ENCODE measurements around the gene ACOT7.

Gene ACOT7

DNA sequence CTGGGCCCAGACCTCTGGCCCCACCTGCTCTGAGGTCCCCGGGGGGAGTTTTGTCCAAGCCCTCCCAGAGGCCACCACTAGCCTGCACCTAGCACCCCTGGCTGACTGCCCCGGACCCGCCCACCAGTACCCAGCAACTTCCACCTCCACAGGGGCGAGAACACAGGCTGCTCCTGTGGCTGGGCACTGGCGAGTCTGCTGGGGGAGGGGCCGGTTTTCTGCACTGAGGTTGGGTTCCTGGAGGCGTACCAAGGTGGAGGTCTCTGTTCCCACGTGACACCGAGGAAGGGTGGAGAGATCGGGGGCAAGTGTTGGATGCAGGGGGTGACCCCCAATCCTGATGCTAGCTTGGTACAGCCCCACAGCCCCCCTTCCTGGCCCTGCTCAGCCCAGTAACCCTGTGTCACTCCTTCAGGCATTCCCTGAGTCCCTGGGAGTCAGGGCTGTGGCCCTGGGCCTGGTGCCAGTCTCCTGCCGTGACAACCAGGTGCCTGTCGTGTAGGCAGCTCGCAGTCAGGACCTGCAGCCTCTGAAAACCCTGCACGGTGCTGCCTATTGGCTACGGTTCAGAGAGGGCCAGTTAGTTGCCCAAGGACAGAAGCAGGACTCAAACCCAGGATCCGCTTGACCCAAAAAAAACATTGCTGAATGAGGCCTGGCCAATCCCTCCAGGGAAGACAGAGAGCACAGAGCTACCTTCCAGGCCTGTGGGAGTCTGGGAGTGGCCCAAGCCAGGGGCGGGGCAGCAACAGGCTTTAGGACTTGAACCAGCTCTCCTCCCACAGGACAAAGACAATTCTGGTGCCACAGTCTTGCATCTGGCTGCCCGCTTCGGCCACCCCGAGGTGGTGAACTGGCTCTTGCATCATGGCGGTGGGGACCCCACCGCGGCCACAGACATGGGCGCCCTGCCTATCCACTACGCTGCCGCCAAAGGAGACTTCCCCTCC is 34.1 kb upstream of the ACOT7 start:
- Histone ChIP-seq H3K4me1 (ENCODE audit: insufficient read depth, low read length, severe bottlenecking) (no peaks in the 10 kb centered on the region), H3K9me2 (ENCODE audit: low read depth, low read length) (no peaks in the 10 kb centered on the region), H3K36me3 (ENCODE audit: insufficient read depth, low read length) (no peaks in the 10 kb centered on the region), H3K4me2 (ENCODE audit: low read length) (no peak overlapping the region), H3K9ac (ENCODE audit: low read length) (no peak overlapping the region), H3K4me3 (ENCODE audit: low read depth, low read length, poor library complexity, severe bottlenecking) (no peak overlapping the region), H2AFZ (ENCODE audit: low read length) (no peak overlapping the region), H3K27ac (ENCODE audit: low read depth, low read length, poor library complexity, severe bottlenecking) (no peak overlapping the region), H4K20me1 (ENCODE audit: insufficient read depth, low read length) (no peaks in the 10 kb centered on the region), H3K79me2 (ENCODE audit: insufficient read depth, low read length) (no peaks in the 10 kb centered on the region), H3K27me3 (ENCODE audit: insufficient read depth, low read length) (peaks cover 21% of the 10 kb centered on the region), H3F3A (ENCODE audit: insufficient read depth, low read length) (no peaks in the 10 kb centered on the region), H3K9me3 (ENCODE audit: low read length) (no peaks in the 10 kb centered on the region)
- TF ChIP-seq EZH2 (IDR thresholded peaks at IDR 0.05; ENCODE audit: borderline replicate concordance, low read length) = no peak
- TF ChIP-seq, protein P1, sequence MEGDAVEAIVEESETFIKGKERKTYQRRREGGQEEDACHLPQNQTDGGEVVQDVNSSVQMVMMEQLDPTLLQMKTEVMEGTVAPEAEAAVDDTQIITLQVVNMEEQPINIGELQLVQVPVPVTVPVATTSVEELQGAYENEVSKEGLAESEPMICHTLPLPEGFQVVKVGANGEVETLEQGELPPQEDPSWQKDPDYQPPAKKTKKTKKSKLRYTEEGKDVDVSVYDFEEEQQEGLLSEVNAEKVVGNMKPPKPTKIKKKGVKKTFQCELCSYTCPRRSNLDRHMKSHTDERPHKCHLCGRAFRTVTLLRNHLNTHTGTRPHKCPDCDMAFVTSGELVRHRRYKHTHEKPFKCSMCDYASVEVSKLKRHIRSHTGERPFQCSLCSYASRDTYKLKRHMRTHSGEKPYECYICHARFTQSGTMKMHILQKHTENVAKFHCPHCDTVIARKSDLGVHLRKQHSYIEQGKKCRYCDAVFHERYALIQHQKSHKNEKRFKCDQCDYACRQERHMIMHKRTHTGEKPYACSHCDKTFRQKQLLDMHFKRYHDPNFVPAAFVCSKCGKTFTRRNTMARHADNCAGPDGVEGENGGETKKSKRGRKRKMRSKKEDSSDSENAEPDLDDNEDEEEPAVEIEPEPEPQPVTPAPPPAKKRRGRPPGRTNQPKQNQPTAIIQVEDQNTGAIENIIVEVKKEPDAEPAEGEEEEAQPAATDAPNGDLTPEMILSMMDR (IDR thresholded peaks at IDR 0.05; ENCODE audit: low read length) = no peak

DNA sequence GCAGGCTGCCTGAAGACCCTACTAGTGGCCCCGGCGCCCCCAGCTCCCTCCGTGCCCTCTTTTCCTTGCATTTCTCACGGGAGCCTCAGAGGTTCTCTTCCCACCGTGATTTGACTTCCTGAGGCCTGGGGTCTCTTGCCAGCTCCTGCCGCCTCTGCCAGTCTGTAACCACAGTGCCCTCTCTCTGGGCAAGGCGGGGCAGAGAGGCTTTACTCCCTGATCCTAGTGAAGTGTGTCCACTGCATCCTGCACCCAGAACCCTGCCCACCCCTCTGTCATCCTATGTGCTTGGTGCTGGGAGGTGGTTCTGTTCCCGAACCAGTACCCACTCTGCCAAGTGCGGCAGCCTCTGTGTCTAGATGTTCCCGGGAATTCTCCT is 33.4 kb upstream of the ACOT7 start:
- no peak overlapping the region for H3K4me2 ChIP-seq (ENCODE audit: low read length)
- peaks cover 19% of the 10 kb centered on the region for H3K27me3 ChIP-seq (ENCODE audit: insufficient read depth, low read length)
- no peak overlapping the region for H3K9ac ChIP-seq (ENCODE audit: low read length)

DNA sequence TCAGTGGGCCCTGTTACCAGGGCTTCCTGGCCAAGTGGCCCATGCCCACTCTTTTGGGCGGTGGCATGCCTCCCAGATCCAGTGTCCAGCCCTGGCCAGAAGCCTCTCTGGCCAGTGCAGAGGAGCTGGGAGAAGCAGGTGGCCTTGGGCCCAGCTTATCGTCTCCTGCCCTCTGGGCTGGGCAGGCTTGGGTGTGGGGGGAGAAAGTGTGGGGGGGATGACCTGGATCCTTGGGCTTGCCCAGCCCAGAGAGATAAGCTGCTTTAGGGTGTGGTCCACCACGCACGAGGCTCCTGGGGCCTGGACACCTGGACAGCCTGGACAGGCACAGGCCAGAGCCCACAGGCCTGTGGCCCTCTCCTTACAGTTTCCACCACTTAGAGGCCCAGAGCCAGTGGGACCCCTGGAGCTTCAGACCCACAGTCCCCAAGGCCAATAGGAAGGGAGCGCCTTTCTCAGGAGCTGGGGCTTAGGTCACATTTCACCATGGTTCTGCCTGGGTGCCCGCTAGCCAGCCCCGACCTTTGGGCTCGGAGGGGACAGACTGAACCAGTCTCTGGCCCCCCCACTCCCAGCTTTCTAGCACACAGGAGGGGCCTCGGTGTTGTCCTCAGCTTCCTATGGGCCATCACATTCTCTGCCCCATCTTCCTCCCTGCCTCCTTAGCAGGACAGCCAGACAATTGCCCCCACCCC is 32.9 kb upstream of the ACOT7 start:
- Histone ChIP-seq H3K9me3 (ENCODE audit: low read length) (no peaks in the 10 kb centered on the region), H3F3A (ENCODE audit: insufficient read depth, low read length) (no peaks in the 10 kb centered on the region), H3K27me3 (ENCODE audit: insufficient read depth, low read length) (peaks cover 22% of the 10 kb centered on the region), H3K27ac (ENCODE audit: low read depth, low read length, poor library complexity, severe bottlenecking) (no peak overlapping the region), H3K9me2 (ENCODE audit: low read depth, low read length) (no peaks in the 10 kb centered on the region), H3K36me3 (ENCODE audit: insufficient read depth, low read length) (no peaks in the 10 kb centered on the region), H3K9ac (ENCODE audit: low read length) (no peak overlapping the region), H4K20me1 (ENCODE audit: insufficient read depth, low read length) (no peaks in the 10 kb centered on the region), H3K4me1 (ENCODE audit: insufficient read depth, low read length, severe bottlenecking) (no peaks in the 10 kb centered on the region), H3K4me2 (ENCODE audit: low read length) (no peak overlapping the region), H3K4me3 (ENCODE audit: low read depth, low read length, poor library complexity, severe bottlenecking) (no peak overlapping the region), H2AFZ (ENCODE audit: low read length) (no peak overlapping the region), H3K79me2 (ENCODE audit: insufficient read depth, low read length) (no peaks in the 10 kb centered on the region)
- TF ChIP-seq EZH2 (IDR thresholded peaks at IDR 0.05; ENCODE audit: borderline replicate concordance, low read length) = no peak
- TF ChIP-seq, protein P1 (IDR thresholded peaks at IDR 0.05; ENCODE audit: low read length) = no peak

More for the DNA sequence above, 33.4 kb upstream of the ACOT7 start:
- no peaks in the 10 kb centered on the region for H3K9me3 ChIP-seq (ENCODE audit: low read length)
- no peaks in the 10 kb centered on the region for H3K9me2 ChIP-seq (ENCODE audit: low read depth, low read length)
- TF ChIP-seq, protein P1 (IDR thresholded peaks at IDR 0.05; ENCODE audit: low read length) = no peak
- TF ChIP-seq EZH2 (IDR thresholded peaks at IDR 0.05; ENCODE audit: borderline replicate concordance, low read length) = no peak
- H3K4me3 ChIP-seq (ENCODE audit: low read depth, low read length, poor library complexity, severe bottlenecking) = no peak overlapping the region
- H3F3A ChIP-seq (ENCODE audit: insufficient read depth, low read length) = no peaks in the 10 kb centered on the region
- no peak overlapping the region for H3K27ac ChIP-seq (ENCODE audit: low read depth, low read length, poor library complexity, severe bottlenecking)
- no peaks in the 10 kb centered on the region for H3K4me1 ChIP-seq (ENCODE audit: insufficient read depth, low read length, severe bottlenecking)
- H3K36me3 ChIP-seq (ENCODE audit: insufficient read depth, low read length) = no peaks in the 10 kb centered on the region
- H2AFZ ChIP-seq (ENCODE audit: low read length) = no peak overlapping the region
- no peaks in the 10 kb centered on the region for H4K20me1 ChIP-seq (ENCODE audit: insufficient read depth, low read length)
- H3K79me2 ChIP-seq (ENCODE audit: insufficient read depth, low read length) = no peaks in the 10 kb centered on the region
